Liver (tissue), 3 donors: ENCODE measurements around the gene PCTP.

Experiments used
- CTCF ChIP-seq: fragments of 150-350 bp; IDR thresholded peaks from 2 replicates; pipeline ENCODE4 v1.5.1; 2017; ENCODE audit warnings: improper control_type of control experiment, low read depth, low read length; ENCODE audit not compliant: missing input control
- EGR1 ChIP-seq, 2 donors: IDR thresholded peaks; 2 replicates each; pipeline ENCODE4 v1.6.1; 2016 to 2018; ENCODE audit warnings: antibody characterized with exemption in 2 of 2, low read depth in 2 of 2
- FOXA1 ChIP-seq: IDR thresholded peaks from 2 replicates; pipeline ENCODE4 v1.6.1; 2016; ENCODE audit warnings: antibody characterized with exemption
- GABPA ChIP-seq, 2 donors: IDR thresholded peaks in 1 of 2; conservative IDR thresholded peaks in 1 of 2; 2 replicates each; pipeline ENCODE4 v1.6.1; 2016; ENCODE audit warnings: antibody characterized with exemption in 2 of 2, mild to moderate bottlenecking in 1 of 2, moderate library complexity in 1 of 2
- HNF4A ChIP-seq, 2 donors: conservative IDR thresholded peaks; 2 replicates each; pipeline ENCODE4 v1.6.1; 2016; ENCODE audit warnings: antibody characterized with exemption in 2 of 2, mild to moderate bottlenecking in 2 of 2
- JUND ChIP-seq, 2 donors: IDR thresholded peaks; 2 replicates each; pipeline ENCODE4 v1.6.1; 2016; ENCODE audit warnings: antibody characterized with exemption in 2 of 2
- MAX ChIP-seq: IDR thresholded peaks from 2 replicates; pipeline ENCODE4 v1.6.1; 2016; ENCODE audit warnings: antibody characterized with exemption
- RAD21 ChIP-seq, 2 donors: IDR thresholded peaks; 2 replicates each; pipeline ENCODE4 v1.6.1; 2016; ENCODE audit warnings: antibody characterized with exemption in 2 of 2, mild to moderate bottlenecking in 2 of 2
- REST ChIP-seq: IDR thresholded peaks from 2 replicates; pipeline ENCODE4 v1.6.1; 2016; ENCODE audit warnings: antibody characterized with exemption, mild to moderate bottlenecking
- SP1 ChIP-seq: IDR thresholded peaks from 2 replicates; pipeline ENCODE4 v1.6.1; 2018; ENCODE audit warnings: antibody characterized with exemption, mild to moderate bottlenecking
- TAF1 ChIP-seq: conservative IDR thresholded peaks from 2 replicates; pipeline ENCODE4 v1.6.1; 2016; ENCODE audit warnings: antibody characterized with exemption, mild to moderate bottlenecking
- YY1 ChIP-seq: IDR thresholded peaks from 2 replicates; pipeline ENCODE4 v1.6.1; 2016; ENCODE audit warnings: antibody characterized with exemption, mild to moderate bottlenecking
- TF ChIP-seq, protein P1 (sequence below): IDR thresholded peaks from 2 replicates; pipeline ENCODE4 v1.6.1; 2016; ENCODE audit warnings: antibody characterized with exemption
- TF ChIP-seq, protein P2 (sequence below): IDR thresholded peaks from 2 replicates; pipeline ENCODE4 v1.6.1; 2016; ENCODE audit warnings: antibody characterized with exemption
- donor health status: healthy.
- donor health status: healthy.

GRCh38 chr17:55709984-55710383, 40.9 kb upstream of the PCTP start:
- no peak for TF ChIP-seq CTCF
- TF ChIP-seq JUND (IDR thresholded peaks at IDR 0.05), result no peak
- TF ChIP-seq MAX, result no peak
- TF ChIP-seq, protein P1, sequence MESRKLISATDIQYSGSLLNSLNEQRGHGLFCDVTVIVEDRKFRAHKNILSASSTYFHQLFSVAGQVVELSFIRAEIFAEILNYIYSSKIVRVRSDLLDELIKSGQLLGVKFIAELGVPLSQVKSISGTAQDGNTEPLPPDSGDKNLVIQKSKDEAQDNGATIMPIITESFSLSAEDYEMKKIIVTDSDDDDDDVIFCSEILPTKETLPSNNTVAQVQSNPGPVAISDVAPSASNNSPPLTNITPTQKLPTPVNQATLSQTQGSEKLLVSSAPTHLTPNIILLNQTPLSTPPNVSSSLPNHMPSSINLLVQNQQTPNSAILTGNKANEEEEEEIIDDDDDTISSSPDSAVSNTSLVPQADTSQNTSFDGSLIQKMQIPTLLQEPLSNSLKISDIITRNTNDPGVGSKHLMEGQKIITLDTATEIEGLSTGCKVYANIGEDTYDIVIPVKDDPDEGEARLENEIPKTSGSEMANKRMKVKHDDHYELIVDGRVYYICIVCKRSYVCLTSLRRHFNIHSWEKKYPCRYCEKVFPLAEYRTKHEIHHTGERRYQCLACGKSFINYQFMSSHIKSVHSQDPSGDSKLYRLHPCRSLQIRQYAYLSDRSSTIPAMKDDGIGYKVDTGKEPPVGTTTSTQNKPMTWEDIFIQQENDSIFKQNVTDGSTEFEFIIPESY, result no peak
- no peak for TF ChIP-seq GABPA (IDR thresholded peaks at IDR 0.05 in 1 of 2, conservative IDR thresholded peaks at IDR 0.05 in 1 of 2)
- TF ChIP-seq YY1, result no peak
- TF ChIP-seq SP1, result no peak
- TF ChIP-seq TAF1, result no peak
- TF ChIP-seq RAD21 (IDR thresholded peaks at IDR 0.05), result no peak
- no peak for TF ChIP-seq EGR1 (IDR thresholded peaks at IDR 0.05; ENCODE audit: low read depth in 2 of 2)
- TF ChIP-seq REST, result no peak
- TF ChIP-seq, protein P2, sequence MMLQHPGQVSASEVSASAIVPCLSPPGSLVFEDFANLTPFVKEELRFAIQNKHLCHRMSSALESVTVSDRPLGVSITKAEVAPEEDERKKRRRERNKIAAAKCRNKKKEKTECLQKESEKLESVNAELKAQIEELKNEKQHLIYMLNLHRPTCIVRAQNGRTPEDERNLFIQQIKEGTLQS, result no peak
- no peak for TF ChIP-seq HNF4A (conservative IDR thresholded peaks at IDR 0.05)
- TF ChIP-seq FOXA1, result no peak
